HG02970 (cell line): ENCODE measurements around the gene RNF114.
"Not testable (repeated sequence)": the region's sequence is repeated elsewhere in the genome, so short reads cannot be mapped to it uniquely, and the experiment has no call there.

Experiments used
- ATAC-seq: cut with Tn5 transposase; IDR thresholded peaks from one replicate; pipeline ENCODE4 v1.9.1; 2021; ENCODE audit warnings: mild to moderate bottlenecking, moderate library complexity, moderate number of reproducible peaks; ENCODE audit not compliant: unreplicated experiment, low FRiP score

The RNF114 gene

GRCh38 chr20:49924247-49924646, 11.9 kb upstream of the RNF114 start:
- ATAC-seq: no peak

- no peak for ATAC-seq
These were observed 10.2 kb upstream of the RNF114 start for GRCh38 chr20:49925901-49926454.

GRCh38 chr20:49928411-49929141, 7.6 kb upstream of the RNF114 start:
- ATAC-seq: no peak

GRCh38 chr20:49929142-49929494, 7.1 kb upstream of the RNF114 start:
- ATAC-seq: no peak

GRCh38 chr20:49935746-49936152, 448 bp upstream of the RNF114 start:
- ATAC-seq: peak; percentile 9

GRCh38 chr20:49937027-49937929, 1.1 kb downstream of the RNF114 start:
- no peak for ATAC-seq

GRCh38 chr20:49938173-49939163, 2.3 kb downstream of the RNF114 start:
- no peak for ATAC-seq

GRCh38 chr20:49941456-49941855, 5.3 kb downstream of the RNF114 start:
- no peak for ATAC-seq

GRCh38 chr20:49942303-49942702, 6.1 kb downstream of the RNF114 start:
- ATAC-seq: no peak

GRCh38 chr20:49942942-49943341, 6.7 kb downstream of the RNF114 start:
- no peak for ATAC-seq

GRCh38 chr20:49945306-49945700, 9.1 kb downstream of the RNF114 start:
- ATAC-seq: no peak

GRCh38 chr20:49945701-49946477, 9.7 kb downstream of the RNF114 start:
- ATAC-seq: no peak

GRCh38 chr20:49948178-49948577, 12.0 kb downstream of the RNF114 start:
- no peak for ATAC-seq

GRCh38 chr20:49948809-49949507, 12.8 kb downstream of the RNF114 start:
- ATAC-seq: no peak

GRCh38 chr20:49951151-49951550, 15.0 kb downstream of the RNF114 start:
- ATAC-seq: no peak

- ATAC-seq: no peak
These were observed 19.0 kb downstream of the RNF114 start for GRCh38 chr20:49955167-49955566.

- ATAC-seq: not testable (repeated sequence)
These were observed 19.7 kb downstream of the RNF114 start for GRCh38 chr20:49955830-49956396.

- no peak for ATAC-seq
These were observed 20.5 kb downstream of the RNF114 start for GRCh38 chr20:49956689-49957088.
